ENCODE results near the gene PCNX1.

The PCNX1 gene

GRCh38 chr14:70885343-70886022 is 21.8 kb upstream of the PCNX1 start:
- DNase-seq (ENCODE audit: insufficient read length, low spot score): no peak
- TF ChIP-seq CTCF (IDR thresholded peaks at IDR 0.05; ENCODE audit: insufficient read depth, missing control alignments): no peak
- FAIRE-seq: no peak

- no peak for TF ChIP-seq CTCF (IDR thresholded peaks at IDR 0.05; ENCODE audit: insufficient read depth, missing control alignments)
- DNase-seq (ENCODE audit: insufficient read length, low spot score) (no peak), FAIRE-seq (no peak)
These were observed 20.6 kb upstream of the PCNX1 start for GRCh38 chr14:70886421-70887206.

- DNase-seq (ENCODE audit: insufficient read length, low spot score): no peak
- TF ChIP-seq CTCF (IDR thresholded peaks at IDR 0.05; ENCODE audit: insufficient read depth, missing control alignments): no peak
- no peak for FAIRE-seq
These were observed 20.0 kb upstream of the PCNX1 start for GRCh38 chr14:70887207-70887681.

- no peak for TF ChIP-seq CTCF (IDR thresholded peaks at IDR 0.05; ENCODE audit: insufficient read depth, missing control alignments)
- DNase-seq (ENCODE audit: insufficient read length, low spot score): no peak
- no peak for FAIRE-seq
These were observed 19.3 kb upstream of the PCNX1 start for GRCh38 chr14:70887737-70888499.

GRCh38 chr14:70888681-70889175 is 18.5 kb upstream of the PCNX1 start:
- FAIRE-seq (no peak), DNase-seq (ENCODE audit: insufficient read length, low spot score) (no peak)

GRCh38 chr14:70889555-70889954 is 17.7 kb upstream of the PCNX1 start:
- TF ChIP-seq CTCF (IDR thresholded peaks at IDR 0.05; ENCODE audit: insufficient read depth, missing control alignments): no peak
- DNase-seq (ENCODE audit: insufficient read length, low spot score) (no peak), FAIRE-seq (no peak)

More at GRCh38 chr14:70888681-70889175, 18.5 kb upstream of the PCNX1 start:
- TF ChIP-seq CTCF (IDR thresholded peaks at IDR 0.05; ENCODE audit: insufficient read depth, missing control alignments): no peak
